WTC11 (cell line): ENCODE results near the gene HPCA. TPM values are rescaled to one million over a fixed set of nuclear protein-coding genes. Genes with fewer than 3 reads are reported as not detected.

Source experiments
- CREB1 ChIP-seq: sonication (generic); formaldehyde crosslinking; IDR thresholded peaks from 2 replicates; pipeline ENCODE4 v1.8.0; 2023; ENCODE audit warnings: mild to moderate bottlenecking, missing genetic modification reagents
- ETV6 ChIP-seq: sonication (generic); formaldehyde crosslinking; IDR thresholded peaks from 2 replicates; pipeline ENCODE4 v1.8.1; 2022; ENCODE audit warnings: mild to moderate bottlenecking, missing genetic modification reagents
- FOXP1 ChIP-seq: sonication (generic); formaldehyde crosslinking; IDR thresholded peaks from 2 replicates; pipeline ENCODE4 v1.8.0; 2022; ENCODE audit warnings: missing genetic modification reagents, mild to moderate bottlenecking, moderate library complexity, borderline replicate concordance
- HMGA2 ChIP-seq: fragments of 250-450 bp; sonication (Bioruptor Pico); IDR thresholded peaks from 2 replicates; pipeline ENCODE4 v1.4.0; 2021; ENCODE audit warnings: mild to moderate bottlenecking, moderate library complexity
- MXD4 ChIP-seq: fragments of 250-450 bp; sonication (Bioruptor Pico); IDR thresholded peaks from 2 replicates; pipeline ENCODE4 v1.8.0; 2021; ENCODE audit warnings: mild to moderate bottlenecking, moderate library complexity, borderline replicate concordance
- NFATC4 ChIP-seq: fragments of 250-450 bp; sonication (Bioruptor Pico); IDR thresholded peaks from 2 replicates; pipeline ENCODE4 v1.9.0; 2021; ENCODE audit warnings: mild to moderate bottlenecking
- PRRX2 ChIP-seq: fragments of 250-450 bp; sonication (Bioruptor Pico); IDR thresholded peaks from 2 replicates; pipeline ENCODE4 v1.8.0; 2021; ENCODE audit warnings: mild to moderate bottlenecking
- SMAD4 ChIP-seq: sonication (generic); formaldehyde crosslinking; IDR thresholded peaks from 2 replicates; pipeline ENCODE4 v1.8.0; 2022; ENCODE audit warnings: mild to moderate bottlenecking, missing genetic modification reagents
- SP1 ChIP-seq: sonication (generic); formaldehyde crosslinking; conservative IDR thresholded peaks from 2 replicates; pipeline ENCODE4 v1.8.1; 2022; ENCODE audit warnings: missing genetic modification reagents
- ZNF219 ChIP-seq: sonication (generic); formaldehyde crosslinking; IDR thresholded peaks from 2 replicates; pipeline ENCODE4 v1.8.0; 2023; ENCODE audit warnings: missing genetic modification reagents, mild to moderate bottlenecking, borderline replicate concordance
- total RNA-seq: library from RNA; stranded (reverse); gene quantifications from 3 replicates; pipeline ENCODE4 v1.2.3, GENCODE V29; 2021
- TF ChIP-seq, protein P1 (sequence below): sonication (generic); formaldehyde crosslinking; IDR thresholded peaks from 2 replicates; pipeline ENCODE4 v1.8.1; 2023; ENCODE audit warnings: mild to moderate bottlenecking, moderate library complexity, missing genetic modification reagents
- TF ChIP-seq, protein P2 (sequence below): sonication (generic); formaldehyde crosslinking; IDR thresholded peaks from 2 replicates; pipeline ENCODE4 v1.8.1; 2022; ENCODE audit warnings: missing genetic modification reagents, borderline replicate concordance
- TF ChIP-seq, protein P3 (sequence below): fragments of 200-600 bp; IDR thresholded peaks from 2 replicates; pipeline ENCODE4 v1.8.0; 2022; ENCODE audit warnings: antibody characterized with exemption
- TF ChIP-seq, protein P4 (sequence below): sonication (generic); formaldehyde crosslinking; conservative IDR thresholded peaks from 2 replicates; pipeline ENCODE4 v1.8.1; 2023; ENCODE audit warnings: mild to moderate bottlenecking, low read depth, missing genetic modification reagents, moderate library complexity
- TF ChIP-seq, protein P5 (sequence below): sonication (generic); formaldehyde crosslinking; IDR thresholded peaks from 2 replicates; pipeline ENCODE4 v1.8.1; 2023; ENCODE audit warnings: mild to moderate bottlenecking, missing genetic modification reagents
- TF ChIP-seq, protein P6 (sequence below): sonication (generic); formaldehyde crosslinking; IDR thresholded peaks from 2 replicates; pipeline ENCODE4 v1.8.0; 2023; ENCODE audit warnings: missing genetic modification reagents
- TF ChIP-seq, protein P7 (sequence below): sonication (generic); formaldehyde crosslinking; IDR thresholded peaks from 2 replicates; pipeline ENCODE4 v1.8.0; 2023; ENCODE audit warnings: mild to moderate bottlenecking, missing genetic modification reagents
- TF ChIP-seq, protein P8 (sequence below): sonication (generic); formaldehyde crosslinking; IDR thresholded peaks from 2 replicates; pipeline ENCODE4 v1.8.1; 2023; ENCODE audit warnings: mild to moderate bottlenecking, missing genetic modification reagents, borderline replicate concordance
- TF ChIP-seq, protein P9 (sequence below): sonication (generic); formaldehyde crosslinking; IDR thresholded peaks from 2 replicates; pipeline ENCODE4 v1.8.1; 2022; ENCODE audit warnings: mild to moderate bottlenecking, moderate library complexity, missing genetic modification reagents

Gene HPCA
- total RNA-seq, 1 experiment from 2014 or later: 1.9 TPM

DNA sequence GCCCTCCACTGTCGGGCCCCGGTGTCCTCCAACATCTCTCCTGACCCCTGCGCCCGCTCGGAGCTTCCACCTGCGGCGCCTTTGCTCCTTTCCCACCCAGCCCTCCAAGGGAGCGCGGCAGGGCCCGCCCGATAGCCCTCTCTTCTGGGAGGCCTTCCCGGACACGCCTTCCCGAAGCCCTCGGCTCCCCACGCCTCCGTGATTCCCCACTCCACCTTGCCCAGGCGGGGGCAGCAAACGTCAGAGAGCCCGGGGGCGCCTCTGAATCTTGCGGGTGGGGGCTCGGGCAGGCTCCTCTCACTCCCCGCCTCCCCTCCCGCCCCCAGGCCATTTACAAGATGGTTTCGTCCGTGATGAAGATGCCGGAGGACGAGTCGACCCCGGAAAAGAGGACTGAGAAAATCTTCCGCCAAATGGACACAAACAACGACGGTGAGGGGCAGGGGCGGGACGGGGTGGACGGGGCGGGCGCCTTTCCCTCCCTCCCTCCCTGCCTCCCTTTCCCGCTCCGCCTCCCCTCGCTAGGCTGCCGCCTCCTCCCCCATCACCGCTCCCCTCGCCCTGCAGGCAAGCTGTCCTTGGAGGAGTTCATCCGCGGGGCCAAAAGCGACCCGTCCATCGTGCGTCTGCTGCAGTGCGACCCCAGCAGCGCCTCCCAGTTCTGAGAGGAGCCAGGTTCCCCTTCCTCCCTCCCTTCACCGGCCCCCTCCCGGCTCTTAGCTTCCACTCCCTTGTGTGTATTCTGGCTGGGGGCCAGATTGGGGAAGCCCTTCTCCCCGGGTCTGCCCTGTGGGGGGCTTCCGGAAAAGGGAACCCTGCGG lies 7.1 kb downstream of the HPCA start (continued):
- TF ChIP-seq, protein P1, sequence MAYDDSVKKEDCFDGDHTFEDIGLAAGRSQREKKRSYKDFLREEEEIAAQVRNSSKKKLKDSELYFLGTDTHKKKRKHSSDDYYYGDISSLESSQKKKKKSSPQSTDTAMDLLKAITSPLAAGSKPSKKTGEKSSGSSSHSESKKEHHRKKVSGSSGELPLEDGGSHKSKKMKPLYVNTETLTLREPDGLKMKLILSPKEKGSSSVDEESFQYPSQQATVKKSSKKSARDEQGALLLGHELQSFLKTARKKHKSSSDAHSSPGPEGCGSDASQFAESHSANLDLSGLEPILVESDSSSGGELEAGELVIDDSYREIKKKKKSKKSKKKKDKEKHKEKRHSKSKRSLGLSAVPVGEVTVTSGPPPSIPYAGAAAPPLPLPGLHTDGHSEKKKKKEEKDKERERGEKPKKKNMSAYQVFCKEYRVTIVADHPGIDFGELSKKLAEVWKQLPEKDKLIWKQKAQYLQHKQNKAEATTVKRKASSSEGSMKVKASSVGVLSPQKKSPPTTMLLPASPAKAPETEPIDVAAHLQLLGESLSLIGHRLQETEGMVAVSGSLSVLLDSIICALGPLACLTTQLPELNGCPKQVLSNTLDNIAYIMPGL: no peak; the same call in none of the 2 replicates
- TF ChIP-seq ETV6 (no peak), NFATC4 (no peak), PRRX2 (CRISPR knock-in tag) (no peak), CREB1 (CRISPR knock-in tag) (no peak), SMAD4 (CRISPR knock-in tag) (no peak), HMGA2 (CRISPR knock-in tag) (no peak), FOXP1 (no peak), ZNF219 (CRISPR knock-in tag) (no peak), MXD4 (CRISPR knock-in tag) (no peak), SP1 (CRISPR knock-in tag) (no peak; the same call in 1 of the 2 replicates)
- TF ChIP-seq, protein P2, sequence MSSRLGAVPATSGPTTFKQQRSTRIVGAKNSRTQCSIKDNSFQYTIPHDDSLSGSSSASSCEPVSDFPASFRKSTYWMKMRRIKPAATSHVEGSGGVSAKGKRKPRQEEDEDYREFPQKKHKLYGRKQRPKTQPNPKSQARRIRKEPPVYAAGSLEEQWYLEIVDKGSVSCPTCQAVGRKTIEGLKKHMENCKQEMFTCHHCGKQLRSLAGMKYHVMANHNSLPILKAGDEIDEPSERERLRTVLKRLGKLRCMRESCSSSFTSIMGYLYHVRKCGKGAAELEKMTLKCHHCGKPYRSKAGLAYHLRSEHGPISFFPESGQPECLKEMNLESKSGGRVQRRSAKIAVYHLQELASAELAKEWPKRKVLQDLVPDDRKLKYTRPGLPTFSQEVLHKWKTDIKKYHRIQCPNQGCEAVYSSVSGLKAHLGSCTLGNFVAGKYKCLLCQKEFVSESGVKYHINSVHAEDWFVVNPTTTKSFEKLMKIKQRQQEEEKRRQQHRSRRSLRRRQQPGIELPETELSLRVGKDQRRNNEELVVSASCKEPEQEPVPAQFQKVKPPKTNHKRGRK (CRISPR knock-in tag): no peak
- TF ChIP-seq, protein P3, sequence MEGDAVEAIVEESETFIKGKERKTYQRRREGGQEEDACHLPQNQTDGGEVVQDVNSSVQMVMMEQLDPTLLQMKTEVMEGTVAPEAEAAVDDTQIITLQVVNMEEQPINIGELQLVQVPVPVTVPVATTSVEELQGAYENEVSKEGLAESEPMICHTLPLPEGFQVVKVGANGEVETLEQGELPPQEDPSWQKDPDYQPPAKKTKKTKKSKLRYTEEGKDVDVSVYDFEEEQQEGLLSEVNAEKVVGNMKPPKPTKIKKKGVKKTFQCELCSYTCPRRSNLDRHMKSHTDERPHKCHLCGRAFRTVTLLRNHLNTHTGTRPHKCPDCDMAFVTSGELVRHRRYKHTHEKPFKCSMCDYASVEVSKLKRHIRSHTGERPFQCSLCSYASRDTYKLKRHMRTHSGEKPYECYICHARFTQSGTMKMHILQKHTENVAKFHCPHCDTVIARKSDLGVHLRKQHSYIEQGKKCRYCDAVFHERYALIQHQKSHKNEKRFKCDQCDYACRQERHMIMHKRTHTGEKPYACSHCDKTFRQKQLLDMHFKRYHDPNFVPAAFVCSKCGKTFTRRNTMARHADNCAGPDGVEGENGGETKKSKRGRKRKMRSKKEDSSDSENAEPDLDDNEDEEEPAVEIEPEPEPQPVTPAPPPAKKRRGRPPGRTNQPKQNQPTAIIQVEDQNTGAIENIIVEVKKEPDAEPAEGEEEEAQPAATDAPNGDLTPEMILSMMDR: no peak; the same call in 1 of the 2 replicates
- TF ChIP-seq, protein P4, sequence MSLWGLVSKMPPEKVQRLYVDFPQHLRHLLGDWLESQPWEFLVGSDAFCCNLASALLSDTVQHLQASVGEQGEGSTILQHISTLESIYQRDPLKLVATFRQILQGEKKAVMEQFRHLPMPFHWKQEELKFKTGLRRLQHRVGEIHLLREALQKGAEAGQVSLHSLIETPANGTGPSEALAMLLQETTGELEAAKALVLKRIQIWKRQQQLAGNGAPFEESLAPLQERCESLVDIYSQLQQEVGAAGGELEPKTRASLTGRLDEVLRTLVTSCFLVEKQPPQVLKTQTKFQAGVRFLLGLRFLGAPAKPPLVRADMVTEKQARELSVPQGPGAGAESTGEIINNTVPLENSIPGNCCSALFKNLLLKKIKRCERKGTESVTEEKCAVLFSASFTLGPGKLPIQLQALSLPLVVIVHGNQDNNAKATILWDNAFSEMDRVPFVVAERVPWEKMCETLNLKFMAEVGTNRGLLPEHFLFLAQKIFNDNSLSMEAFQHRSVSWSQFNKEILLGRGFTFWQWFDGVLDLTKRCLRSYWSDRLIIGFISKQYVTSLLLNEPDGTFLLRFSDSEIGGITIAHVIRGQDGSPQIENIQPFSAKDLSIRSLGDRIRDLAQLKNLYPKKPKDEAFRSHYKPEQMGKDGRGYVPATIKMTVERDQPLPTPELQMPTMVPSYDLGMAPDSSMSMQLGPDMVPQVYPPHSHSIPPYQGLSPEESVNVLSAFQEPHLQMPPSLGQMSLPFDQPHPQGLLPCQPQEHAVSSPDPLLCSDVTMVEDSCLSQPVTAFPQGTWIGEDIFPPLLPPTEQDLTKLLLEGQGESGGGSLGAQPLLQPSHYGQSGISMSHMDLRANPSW: no peak
- TF ChIP-seq, protein P5, sequence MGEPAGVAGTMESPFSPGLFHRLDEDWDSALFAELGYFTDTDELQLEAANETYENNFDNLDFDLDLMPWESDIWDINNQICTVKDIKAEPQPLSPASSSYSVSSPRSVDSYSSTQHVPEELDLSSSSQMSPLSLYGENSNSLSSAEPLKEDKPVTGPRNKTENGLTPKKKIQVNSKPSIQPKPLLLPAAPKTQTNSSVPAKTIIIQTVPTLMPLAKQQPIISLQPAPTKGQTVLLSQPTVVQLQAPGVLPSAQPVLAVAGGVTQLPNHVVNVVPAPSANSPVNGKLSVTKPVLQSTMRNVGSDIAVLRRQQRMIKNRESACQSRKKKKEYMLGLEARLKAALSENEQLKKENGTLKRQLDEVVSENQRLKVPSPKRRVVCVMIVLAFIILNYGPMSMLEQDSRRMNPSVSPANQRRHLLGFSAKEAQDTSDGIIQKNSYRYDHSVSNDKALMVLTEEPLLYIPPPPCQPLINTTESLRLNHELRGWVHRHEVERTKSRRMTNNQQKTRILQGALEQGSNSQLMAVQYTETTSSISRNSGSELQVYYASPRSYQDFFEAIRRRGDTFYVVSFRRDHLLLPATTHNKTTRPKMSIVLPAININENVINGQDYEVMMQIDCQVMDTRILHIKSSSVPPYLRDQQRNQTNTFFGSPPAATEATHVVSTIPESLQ: no peak
- TF ChIP-seq, protein P6, sequence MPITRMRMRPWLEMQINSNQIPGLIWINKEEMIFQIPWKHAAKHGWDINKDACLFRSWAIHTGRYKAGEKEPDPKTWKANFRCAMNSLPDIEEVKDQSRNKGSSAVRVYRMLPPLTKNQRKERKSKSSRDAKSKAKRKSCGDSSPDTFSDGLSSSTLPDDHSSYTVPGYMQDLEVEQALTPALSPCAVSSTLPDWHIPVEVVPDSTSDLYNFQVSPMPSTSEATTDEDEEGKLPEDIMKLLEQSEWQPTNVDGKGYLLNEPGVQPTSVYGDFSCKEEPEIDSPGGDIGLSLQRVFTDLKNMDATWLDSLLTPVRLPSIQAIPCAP (CRISPR knock-in tag): no peak
- TF ChIP-seq, protein P7, sequence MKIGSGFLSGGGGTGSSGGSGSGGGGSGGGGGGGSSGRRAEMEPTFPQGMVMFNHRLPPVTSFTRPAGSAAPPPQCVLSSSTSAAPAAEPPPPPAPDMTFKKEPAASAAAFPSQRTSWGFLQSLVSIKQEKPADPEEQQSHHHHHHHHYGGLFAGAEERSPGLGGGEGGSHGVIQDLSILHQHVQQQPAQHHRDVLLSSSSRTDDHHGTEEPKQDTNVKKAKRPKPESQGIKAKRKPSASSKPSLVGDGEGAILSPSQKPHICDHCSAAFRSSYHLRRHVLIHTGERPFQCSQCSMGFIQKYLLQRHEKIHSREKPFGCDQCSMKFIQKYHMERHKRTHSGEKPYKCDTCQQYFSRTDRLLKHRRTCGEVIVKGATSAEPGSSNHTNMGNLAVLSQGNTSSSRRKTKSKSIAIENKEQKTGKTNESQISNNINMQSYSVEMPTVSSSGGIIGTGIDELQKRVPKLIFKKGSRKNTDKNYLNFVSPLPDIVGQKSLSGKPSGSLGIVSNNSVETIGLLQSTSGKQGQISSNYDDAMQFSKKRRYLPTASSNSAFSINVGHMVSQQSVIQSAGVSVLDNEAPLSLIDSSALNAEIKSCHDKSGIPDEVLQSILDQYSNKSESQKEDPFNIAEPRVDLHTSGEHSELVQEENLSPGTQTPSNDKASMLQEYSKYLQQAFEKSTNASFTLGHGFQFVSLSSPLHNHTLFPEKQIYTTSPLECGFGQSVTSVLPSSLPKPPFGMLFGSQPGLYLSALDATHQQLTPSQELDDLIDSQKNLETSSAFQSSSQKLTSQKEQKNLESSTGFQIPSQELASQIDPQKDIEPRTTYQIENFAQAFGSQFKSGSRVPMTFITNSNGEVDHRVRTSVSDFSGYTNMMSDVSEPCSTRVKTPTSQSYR (CRISPR knock-in tag): 0 out of 2 replicates have a peak, but pooled peaks have one; percentile 5
- TF ChIP-seq, protein P8, sequence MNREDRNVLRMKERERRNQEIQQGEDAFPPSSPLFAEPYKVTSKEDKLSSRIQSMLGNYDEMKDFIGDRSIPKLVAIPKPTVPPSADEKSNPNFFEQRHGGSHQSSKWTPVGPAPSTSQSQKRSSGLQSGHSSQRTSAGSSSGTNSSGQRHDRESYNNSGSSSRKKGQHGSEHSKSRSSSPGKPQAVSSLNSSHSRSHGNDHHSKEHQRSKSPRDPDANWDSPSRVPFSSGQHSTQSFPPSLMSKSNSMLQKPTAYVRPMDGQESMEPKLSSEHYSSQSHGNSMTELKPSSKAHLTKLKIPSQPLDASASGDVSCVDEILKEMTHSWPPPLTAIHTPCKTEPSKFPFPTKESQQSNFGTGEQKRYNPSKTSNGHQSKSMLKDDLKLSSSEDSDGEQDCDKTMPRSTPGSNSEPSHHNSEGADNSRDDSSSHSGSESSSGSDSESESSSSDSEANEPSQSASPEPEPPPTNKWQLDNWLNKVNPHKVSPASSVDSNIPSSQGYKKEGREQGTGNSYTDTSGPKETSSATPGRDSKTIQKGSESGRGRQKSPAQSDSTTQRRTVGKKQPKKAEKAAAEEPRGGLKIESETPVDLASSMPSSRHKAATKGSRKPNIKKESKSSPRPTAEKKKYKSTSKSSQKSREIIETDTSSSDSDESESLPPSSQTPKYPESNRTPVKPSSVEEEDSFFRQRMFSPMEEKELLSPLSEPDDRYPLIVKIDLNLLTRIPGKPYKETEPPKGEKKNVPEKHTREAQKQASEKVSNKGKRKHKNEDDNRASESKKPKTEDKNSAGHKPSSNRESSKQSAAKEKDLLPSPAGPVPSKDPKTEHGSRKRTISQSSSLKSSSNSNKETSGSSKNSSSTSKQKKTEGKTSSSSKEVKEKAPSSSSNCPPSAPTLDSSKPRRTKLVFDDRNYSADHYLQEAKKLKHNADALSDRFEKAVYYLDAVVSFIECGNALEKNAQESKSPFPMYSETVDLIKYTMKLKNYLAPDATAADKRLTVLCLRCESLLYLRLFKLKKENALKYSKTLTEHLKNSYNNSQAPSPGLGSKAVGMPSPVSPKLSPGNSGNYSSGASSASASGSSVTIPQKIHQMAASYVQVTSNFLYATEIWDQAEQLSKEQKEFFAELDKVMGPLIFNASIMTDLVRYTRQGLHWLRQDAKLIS: no peak
- TF ChIP-seq, protein P9, sequence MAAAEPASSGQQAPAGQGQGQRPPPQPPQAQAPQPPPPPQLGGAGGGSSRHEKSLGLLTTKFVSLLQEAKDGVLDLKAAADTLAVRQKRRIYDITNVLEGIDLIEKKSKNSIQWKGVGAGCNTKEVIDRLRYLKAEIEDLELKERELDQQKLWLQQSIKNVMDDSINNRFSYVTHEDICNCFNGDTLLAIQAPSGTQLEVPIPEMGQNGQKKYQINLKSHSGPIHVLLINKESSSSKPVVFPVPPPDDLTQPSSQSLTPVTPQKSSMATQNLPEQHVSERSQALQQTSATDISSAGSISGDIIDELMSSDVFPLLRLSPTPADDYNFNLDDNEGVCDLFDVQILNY (CRISPR knock-in tag): 0 out of 2 replicates have a peak, but pooled peaks have one; percentile 13
